A673 (cell line): ENCODE results near the gene SUCLG2.

ENCODE experiments used
- CTCF ChIP-seq: fragments of 300-800, 200-600 bp; sonication (generic); conservative IDR thresholded peaks from 2 replicates; pipeline ENCODE4 v1.5.1; 2017; ENCODE audit warnings: low read depth, mild to moderate bottlenecking, antibody characterized with exemption, low read length, moderate library complexity, mixed read lengths
- EZH2 ChIP-seq: fragments of 200-600 bp; sonication (generic); IDR thresholded peaks from 2 replicates; pipeline ENCODE4 v1.6.1; 2017; ENCODE audit warnings: borderline replicate concordance, low read depth, mild to moderate bottlenecking, mixed read lengths, antibody characterized with exemption, low read length; ENCODE audit not compliant: poor library complexity, severe bottlenecking

- TF ChIP-seq CTCF = no peak
- TF ChIP-seq EZH2 = no peak
Measured at GRCh38 chr3:67349551-67350174, 304.7 kb downstream of the SUCLG2 start.
